B cell (primary cell): Measurements from ENCODE around the gene PSAPL1.

Experiments used
- EZH2 ChIP-seq: IDR thresholded peaks from 2 replicates; pipeline ENCODE4 v1.6.1; 2012; ENCODE audit warnings: borderline replicate concordance, low read depth, mild to moderate bottlenecking, moderate library complexity, low read length; ENCODE audit not compliant: insufficient read depth, poor library complexity, severe bottlenecking
- TF ChIP-seq, protein P1 (sequence below): fragments of 200-600 bp; IDR thresholded peaks from one replicate; pipeline ENCODE4 v1.8.0; 2022; ENCODE audit warnings: antibody characterized with exemption, mild to moderate bottlenecking

DNA sequence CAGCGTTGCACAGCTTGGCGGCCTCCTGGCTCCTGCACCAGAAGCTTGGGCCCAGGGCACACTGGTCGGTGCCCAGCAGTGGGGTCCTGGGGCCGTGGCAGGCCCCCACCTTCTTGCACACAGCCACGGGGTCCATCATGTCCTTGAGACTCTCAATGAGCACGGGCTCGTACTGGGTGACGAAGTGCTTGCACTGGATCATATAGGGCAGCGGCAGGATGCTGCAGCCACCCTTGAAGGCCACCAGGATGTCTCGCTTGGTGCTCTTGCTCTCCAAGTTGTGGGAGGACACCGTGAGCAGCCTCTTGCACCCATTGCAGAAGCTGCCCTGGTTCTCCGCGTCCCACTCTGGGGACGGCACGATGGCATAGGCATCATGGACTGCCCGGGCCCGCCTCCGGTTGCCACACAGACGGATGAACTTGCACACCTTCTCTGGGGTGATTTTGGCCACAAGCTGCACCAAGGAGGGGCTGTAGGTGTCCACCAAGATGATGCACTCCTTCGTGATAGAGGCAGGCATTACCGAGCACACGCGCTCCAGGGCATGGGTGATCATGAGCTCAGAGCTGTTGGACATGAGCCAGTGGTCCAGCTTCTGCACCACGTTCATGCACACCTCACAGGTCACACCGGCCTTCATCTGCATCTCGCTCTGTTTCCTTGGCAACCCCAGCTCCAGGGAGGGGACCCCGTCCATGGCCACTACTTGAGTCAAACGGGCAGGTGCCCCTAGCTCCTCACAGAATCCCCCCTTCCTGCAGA lies 1.2 kb downstream of the PSAPL1 start:
- TF ChIP-seq, protein P1, sequence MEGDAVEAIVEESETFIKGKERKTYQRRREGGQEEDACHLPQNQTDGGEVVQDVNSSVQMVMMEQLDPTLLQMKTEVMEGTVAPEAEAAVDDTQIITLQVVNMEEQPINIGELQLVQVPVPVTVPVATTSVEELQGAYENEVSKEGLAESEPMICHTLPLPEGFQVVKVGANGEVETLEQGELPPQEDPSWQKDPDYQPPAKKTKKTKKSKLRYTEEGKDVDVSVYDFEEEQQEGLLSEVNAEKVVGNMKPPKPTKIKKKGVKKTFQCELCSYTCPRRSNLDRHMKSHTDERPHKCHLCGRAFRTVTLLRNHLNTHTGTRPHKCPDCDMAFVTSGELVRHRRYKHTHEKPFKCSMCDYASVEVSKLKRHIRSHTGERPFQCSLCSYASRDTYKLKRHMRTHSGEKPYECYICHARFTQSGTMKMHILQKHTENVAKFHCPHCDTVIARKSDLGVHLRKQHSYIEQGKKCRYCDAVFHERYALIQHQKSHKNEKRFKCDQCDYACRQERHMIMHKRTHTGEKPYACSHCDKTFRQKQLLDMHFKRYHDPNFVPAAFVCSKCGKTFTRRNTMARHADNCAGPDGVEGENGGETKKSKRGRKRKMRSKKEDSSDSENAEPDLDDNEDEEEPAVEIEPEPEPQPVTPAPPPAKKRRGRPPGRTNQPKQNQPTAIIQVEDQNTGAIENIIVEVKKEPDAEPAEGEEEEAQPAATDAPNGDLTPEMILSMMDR: no peak
- TF ChIP-seq EZH2: no peak
